Stimulated activated CD4-positive, alpha-beta T cell treated with anti-CD3 and anti-CD28 coated beads, Interleukin-2, amount 100 ng/mL, for 48 hours (primary cell): Measurements from ENCODE around the gene COMMD3.
"Not testable (repeated sequence)": the region's sequence is repeated elsewhere in the genome, so short reads cannot be mapped to it uniquely, and the experiment has no call there.

Experiments
- DNase-seq, 2 donors: peaks; one replicate each; pipeline ENCODE4 v3.0.0-alpha.2; 2020

The COMMD3 gene

DNA sequence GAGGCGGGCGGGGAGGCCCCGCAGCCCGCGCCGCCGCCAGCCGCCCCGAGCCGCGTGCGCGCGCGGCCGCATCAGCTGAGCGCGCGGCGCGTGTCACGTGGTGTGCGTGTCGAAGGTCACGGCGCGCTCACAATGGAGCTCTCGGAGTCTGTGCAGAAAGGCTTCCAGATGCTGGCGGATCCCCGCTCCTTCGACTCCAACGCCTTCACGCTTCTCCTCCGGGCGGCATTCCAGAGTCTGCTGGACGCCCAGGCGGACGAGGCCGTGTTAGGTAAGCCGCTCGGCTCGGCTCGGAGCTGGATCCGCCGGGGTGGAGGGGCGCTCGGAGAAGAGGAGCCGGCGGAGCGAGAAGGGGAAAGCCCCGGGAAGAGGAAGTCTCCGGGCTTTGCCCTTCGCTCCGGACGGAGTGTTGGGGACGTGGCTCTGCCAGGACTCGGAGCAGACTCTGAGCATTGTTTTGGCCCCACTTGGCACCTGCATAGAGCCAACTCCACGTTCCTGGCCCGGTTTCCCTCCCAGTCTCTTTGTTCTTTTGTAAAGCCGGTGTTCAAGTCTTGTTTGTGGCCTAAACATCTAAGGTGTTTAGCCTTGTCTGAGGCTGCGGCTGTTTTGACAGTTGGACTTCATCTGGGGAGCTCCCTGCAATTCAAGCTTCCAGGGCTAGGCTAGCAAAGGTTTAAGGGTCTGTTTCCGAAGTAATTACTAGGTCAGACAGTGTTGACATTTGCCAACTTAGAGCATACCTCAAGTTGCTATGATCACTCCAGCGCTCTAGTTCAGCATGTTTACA is at the start of gene COMMD3:
Gene COMMD3, plus strand, starts transcription at position 103 of the 790 bp plus-strand sequence. Its CDS starts 30 bp downstream, at position 133.
- peak; percentile 70 for DNase-seq

- DNase-seq, result no peak
Observed at GRCh38 chr10:22268503-22268902, 47.7 kb upstream of the COMMD3 start.

DNA sequence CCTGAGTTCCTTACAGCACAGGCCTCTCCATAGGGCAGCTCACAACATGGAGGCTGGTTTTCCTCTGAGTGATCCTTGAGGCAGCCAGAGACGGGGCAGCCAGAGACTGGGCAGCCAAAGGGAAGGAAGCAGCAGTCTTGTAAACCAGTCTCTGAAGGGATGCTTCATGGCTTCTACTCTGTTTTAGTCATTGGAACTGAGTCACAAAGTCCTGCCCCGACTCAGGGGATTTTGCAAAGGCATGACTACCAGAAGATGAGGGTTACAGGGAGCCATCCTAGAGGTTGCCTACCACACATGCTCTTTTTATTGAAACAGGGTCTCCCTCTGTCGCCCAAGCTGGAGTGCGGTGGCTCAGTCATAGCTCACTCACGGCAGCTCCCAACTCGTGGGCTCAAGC is 44.4 kb upstream of the COMMD3 start:
- DNase-seq, result no peak

DNA sequence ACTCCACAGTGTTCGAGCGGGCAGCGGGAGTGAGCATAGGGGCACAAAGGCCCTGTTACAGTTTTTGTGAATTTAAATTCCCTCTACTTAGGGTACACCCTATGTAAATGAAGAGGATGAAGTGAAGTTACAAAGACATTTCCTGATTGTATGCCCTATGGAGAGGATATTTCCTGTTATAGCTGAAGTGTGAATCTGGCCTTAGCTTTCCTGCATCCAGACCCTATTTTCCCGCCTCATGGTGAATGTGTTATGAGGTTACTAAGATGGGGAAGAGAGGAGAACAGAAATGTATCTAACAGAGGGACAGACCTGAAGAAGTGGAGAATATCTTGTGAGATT is 37.8 kb upstream of the COMMD3 start:
- no peak for DNase-seq

DNA sequence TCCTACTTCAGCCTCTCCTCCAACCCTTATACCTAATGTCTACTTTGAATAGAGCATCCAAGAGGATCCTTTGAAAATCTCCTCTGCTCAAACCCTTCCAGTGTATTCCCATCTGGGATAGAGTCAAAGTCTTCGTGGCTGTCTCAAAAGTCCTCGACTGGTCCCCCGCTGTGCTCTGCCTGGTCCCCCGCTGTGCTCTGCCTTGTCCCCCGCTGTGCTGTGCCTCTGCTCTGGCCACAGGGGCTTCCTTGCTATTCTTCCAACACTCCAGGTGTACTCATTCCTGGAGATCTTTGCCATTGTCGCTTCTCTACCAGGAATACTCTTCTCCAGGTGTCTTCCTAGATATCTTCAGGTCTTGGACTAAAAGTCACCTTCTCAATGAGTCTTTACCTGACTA is 36.1 kb upstream of the COMMD3 start:
- DNase-seq, result no peak

- DNase-seq, result no peak
Observed at GRCh38 chr10:22285130-22285529, 31.1 kb upstream of the COMMD3 start.

DNA sequence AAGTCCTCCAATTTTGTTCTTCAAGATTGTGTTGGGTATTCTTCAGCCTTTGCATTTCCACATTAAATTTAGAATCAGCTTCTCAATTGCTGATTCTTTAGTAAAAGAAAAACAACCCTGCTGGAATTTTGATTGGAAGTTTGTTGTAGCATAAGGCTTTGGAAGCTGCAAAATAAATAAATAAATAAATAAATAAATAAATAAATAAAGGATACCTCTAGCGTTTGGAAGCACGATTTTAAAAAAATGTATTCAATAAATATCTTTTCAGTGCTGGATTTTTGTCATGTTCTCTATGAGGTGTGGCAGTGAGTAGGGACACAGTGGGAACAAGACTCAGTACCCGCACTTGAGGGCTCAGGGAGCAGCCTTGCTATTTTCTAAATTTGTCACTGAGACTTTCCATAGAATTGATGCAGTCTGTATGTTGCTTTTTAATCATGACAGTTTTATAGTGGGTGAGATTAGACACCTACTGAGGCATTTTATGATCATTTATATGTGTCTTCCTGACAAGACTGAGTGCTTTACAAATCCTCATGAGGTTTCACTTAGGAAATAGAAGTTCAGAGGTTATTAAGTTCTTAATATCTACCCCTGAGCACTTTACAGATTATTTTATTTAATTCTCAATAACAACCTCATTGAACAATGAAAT is 22.3 kb upstream of the COMMD3 start:
- no peak for DNase-seq

GRCh38 chr10:22294694-22295093 is 21.5 kb upstream of the COMMD3 start:
- DNase-seq, result no peak

GRCh38 chr10:22301193-22301592 is 15.0 kb upstream of the COMMD3 start:
- no peak for DNase-seq

DNA sequence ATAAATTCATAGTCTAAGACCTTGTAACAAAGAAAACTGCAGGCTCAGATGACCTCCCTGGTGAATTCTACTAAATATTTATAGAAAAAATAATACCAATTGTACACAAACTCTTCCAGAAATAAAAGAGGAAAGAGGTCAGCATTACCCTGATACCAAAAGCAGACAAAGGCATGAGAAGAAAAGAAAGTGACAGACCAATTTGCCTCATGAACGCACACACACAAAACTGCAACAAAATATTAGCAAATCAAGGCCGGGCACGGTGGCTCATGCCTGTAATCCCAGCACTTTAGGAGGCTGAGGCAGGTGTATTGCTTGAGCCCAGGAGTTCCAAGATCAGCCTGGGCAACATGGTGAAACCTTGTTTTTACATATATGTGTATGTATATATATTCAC is 12.7 kb upstream of the COMMD3 start:
- DNase-seq, result no peak

DNA sequence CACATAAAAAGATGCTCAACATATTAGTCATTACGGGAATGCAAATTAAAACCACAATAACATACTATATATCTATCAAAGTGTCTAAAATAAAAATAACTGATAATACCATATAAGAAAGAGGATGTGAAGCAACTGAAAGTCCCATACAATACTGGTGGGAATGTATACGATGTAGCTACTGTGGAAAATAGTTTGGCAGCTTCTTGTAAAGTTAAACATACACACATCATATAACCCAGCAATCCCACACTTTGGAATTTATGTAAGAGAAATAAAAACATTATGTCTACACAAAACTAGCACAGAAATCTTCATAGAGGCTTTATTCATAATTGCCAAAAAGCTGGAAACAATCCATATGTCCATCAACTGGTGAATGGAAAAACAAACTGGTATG is 10.5 kb upstream of the COMMD3 start:
- DNase-seq, result no peak

DNA sequence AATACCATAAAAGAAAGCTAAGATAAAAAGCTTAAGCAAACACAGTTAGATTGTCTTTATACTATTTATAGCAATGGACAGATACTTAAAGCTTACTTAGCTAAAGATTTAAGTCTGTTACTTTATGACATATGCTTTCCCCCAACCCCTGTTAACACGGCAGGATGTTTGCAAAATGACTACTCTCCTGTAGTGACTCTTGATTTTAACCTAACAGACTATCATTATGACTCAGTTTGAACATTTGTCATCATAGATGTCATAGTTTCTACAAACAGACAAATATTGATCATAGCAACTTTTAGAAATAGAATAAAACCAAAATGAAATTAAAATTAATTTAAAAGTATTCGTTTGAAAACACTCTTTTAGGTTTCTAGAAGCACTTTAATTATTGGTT is 7.8 kb upstream of the COMMD3 start:
- DNase-seq, result no peak

GRCh38 chr10:22309180-22310000 is 6.8 kb upstream of the COMMD3 start:
- no peak for DNase-seq

GRCh38 chr10:22310012-22310411 is 6.2 kb upstream of the COMMD3 start:
- DNase-seq, result not testable (repeated sequence)

- no peak for DNase-seq
Observed at GRCh38 chr10:22310928-22311327, 5.3 kb upstream of the COMMD3 start.

- DNase-seq, result no peak
Observed at GRCh38 chr10:22314852-22315251, 1.3 kb upstream of the COMMD3 start.

GRCh38 chr10:22315455-22316285 is 518 bp upstream of the COMMD3 start:
- no peak for DNase-seq

DNA sequence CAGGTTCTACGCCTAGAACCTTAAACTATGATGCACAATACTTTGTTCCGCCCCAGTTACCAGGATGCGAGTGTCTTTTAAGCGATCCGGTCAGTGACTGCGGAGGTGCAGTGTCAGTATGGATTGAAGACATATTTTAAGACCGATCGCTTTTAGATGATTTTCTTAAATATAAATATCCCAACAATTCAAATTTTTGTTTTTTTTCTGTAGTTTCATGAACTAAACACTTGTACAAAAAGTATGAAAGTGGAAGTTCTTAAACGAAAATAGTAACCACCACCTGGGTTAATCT is 835 bp downstream of the COMMD3 start:
- DNase-seq, result no peak

- DNase-seq, result no peak
Observed at GRCh38 chr10:22317771-22318565, 1.8 kb downstream of the COMMD3 start.

- DNase-seq, result no peak
Observed at GRCh38 chr10:22318772-22319171, 2.6 kb downstream of the COMMD3 start.

DNA sequence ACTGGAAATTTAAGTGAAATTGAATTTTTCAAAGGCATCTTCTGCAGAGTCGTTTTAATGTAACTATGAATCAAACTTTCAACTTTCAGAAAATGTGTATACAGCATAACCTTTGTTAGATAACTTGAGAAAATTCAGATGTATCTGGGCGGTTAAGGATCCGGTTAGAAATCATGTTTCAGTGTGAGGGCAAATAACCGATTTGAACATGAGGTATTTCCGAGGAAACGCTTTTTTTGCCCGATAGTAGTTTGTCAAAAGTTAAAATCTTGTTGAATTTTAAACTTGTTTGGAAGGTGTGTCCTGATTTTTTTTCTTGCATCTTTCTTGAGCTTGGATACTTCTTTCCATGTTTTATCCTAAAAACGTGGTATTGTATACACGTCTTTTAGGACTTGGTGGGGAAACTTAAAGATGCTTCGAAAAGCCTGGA is 3.4 kb downstream of the COMMD3 start:
- DNase-seq, result no peak

GRCh38 chr10:22319980-22320558 is 3.9 kb downstream of the COMMD3 start:
- no peak for DNase-seq
